Stimulated activated CD8-positive, alpha-beta memory T cell treated with anti-CD3 and anti-CD28 coated beads, Interleukin-4, amount 100 ng/mL, for 4 hours (primary cell): ENCODE data around the gene AGAP1.

ENCODE experiments used
- DNase-seq, 2 donors: peaks; one replicate each; pipeline ENCODE4 v3.0.0-alpha.2; 2020; ENCODE audit warnings: low read depth in 2 of 2, low spot score in 1 of 2

AGAP1 gene

DNA sequence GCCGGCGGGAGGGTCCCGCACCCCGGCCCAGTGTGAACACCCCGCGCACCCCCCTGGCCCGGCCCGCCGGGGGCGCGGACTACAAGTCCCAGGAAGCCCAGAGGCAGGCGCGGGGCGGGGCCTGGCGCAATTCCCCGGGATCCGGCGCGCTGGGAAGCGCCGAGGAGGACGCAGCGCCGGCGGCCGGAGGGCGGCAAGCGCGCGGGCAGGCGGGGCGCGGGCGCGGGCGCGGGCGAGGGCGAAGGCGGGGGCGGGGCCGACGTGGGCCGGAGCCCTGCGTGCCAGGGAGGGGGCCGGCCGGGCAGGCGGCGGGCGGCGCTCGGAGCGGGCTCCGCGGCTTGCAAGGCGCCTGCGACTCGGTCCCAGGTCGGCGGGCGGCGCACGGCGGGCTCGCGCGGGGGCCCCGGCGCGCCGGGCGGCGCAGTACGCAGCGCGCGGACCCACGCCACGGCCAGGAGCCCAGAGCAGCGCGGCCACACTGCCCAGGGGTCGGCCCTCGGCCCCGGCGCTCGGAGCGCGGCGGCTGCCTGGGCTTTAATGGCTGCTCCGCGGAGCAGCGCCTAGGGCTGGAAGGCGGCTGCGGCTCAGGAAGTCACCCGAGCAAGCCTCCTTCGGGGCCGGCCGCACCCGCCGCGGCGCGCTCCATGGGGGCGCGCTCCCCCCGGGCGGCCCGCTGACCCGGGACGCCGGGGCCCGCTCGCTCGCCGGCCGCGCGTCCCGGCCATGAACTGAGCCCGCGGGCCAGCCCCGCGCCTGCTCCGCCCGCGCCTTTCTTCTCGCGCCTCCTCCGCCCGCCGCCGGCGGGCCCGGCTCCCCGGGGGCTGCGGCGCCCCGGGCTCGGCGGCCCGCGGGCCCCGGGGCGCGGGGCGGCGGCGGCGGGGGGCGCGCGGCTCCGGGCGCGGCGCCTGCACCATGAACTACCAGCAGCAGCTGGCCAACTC lies at the start of gene AGAP1:
AGAP1 (plus strand) TSS at position 269 of the 941 bp plus-strand sequence.
- no peak for DNase-seq

DNA sequence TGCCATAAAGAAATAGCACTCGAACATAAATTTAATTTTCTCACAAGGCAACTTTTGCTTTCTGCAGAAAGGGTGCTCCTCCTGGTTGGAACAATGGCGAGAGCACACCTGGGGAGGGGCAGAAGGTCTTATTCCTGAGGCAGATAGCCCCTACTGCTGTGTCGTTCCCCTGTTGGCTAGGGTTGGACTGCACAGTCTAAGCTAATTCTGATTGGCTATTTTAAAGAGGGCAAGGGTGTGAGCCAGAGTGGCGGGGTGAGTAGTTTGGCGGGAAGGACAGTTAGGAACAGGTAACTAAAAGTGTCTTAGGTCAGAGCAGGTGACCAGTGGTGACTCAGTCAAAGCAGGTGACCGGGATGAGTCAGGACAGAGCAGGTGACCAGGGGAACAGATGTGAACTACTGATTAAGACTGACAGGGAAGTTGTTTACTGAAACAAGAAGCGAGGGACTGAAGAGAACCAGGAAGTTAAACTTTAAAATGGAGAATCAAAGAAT lies 49.7 kb upstream of the AGAP1 start:
- no peak for DNase-seq

DNA sequence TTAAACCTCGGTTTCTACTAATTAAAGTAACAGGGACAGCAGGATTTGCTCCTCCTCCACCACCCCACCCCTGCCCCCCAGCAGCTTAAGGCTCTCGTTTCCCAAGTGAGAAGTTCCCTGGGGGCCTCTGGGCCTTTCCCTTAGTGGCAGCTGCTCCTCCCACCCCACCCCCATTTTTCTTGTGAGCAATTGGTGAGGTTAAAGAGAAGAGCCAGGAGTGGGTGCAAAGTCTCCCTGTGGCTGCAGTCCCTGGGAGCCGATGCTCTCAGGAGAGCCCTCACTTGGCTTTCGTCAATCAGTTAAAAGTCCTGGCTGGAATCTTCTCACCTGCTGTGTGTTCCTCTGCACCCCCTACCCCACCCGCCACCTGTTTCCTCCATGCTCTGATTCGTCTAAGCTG lies 48.7 kb upstream of the AGAP1 start:
- no peak for DNase-seq

DNA sequence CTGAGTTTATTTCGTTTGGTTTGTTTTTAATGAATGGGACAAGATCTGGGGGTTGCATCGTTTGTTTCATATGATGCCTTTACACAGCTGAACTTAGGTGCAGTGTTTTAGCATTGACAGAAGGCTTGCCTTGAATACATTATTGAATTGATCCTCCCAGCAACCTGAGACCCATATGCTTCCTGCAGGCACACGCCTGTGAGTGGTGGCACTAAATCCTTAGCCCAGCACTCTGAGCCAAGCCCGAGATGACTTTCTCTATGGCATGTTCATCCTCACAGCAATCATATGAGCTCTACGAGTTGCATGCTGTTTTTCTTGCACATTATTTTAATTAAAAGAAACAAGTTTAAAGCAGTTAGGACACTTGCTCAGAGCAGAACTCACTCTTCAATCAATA lies 47.8 kb upstream of the AGAP1 start:
- DNase-seq = no peak

DNA sequence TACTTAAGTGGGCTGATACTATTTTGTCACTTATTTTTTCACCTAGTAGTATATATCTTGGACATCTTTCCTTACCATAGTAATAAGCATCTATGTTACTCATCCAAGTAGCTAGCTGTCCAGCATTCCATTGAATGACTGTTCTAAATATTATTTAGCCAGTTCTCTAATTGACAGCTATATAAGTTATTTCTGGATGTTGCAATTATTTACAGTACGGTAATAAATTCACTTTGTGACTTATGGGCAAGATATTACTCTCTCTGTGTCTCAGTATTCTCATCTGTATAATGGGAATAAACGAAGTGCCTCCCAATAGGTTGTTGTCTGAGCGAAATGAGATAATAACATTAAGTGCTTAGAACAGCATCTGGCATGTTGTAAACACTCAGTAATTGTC lies 46.6 kb upstream of the AGAP1 start:
- no peak for DNase-seq

DNA sequence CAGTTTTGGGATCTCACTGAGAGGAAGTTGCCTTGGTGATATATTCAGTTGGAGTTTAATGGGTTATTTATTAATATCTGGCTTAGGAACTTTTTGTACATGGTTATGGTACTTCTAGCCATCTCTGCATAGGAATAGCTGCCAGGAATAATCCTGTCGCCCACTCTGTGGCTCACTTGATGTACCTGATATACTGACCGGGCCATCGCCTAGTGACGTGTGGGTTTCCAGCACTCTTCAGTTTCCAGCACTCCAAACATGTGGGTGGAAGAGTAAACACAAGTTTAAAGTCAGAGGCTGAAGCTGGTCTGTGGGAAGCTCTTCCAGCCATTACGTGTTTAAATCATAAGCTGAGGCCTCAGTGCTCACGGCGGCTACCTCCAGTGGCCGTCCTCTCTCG lies 44.3 kb upstream of the AGAP1 start:
- no peak for DNase-seq

DNA sequence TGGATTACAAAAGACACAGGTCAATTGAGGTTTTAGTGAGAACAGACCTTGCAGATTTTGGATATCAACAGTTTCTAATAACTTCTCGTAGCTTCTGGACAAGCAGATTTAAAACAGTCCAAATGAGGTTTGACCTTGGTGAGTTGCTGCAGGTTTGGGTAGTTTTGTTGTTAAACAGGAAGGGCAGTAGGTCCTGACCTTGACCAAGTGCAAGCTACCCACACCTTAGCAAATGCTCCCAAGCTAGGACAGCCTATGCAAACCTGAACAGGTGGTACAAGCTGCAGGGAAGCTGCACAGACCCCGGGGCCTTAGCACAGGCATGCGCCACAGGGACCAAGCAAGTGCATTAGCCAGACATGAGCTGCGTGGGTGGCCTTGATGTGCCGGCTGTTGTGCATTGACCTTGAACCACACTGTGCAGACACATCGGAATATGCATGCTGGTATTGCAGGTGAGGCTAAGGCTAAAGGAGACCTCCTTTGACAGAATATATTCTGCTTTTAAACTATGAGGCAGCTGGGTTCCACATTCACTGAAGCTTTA lies 40.2 kb upstream of the AGAP1 start:
- no peak for DNase-seq

DNA sequence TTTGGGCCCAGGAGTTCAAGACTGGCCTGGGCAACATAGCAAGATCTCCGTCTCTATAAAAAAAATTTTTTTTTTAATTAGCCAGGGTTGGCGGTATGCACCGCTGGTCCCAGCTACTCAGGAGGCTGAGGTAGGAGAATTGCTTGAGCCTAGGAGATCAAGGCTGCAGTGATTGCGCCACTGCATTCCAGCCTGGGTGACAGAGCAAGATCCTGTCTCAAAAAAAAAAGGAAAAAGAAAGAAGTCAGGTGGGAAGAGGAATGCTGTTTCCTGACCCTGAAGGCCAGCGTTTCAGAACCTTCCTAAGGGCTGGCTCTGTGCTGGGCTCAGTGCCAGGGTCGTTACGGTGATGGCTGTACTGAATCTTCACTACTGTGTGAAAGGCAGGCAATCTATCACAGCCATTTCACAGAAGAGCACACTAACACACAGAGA lies 35.0 kb upstream of the AGAP1 start:
- no peak for DNase-seq

DNA sequence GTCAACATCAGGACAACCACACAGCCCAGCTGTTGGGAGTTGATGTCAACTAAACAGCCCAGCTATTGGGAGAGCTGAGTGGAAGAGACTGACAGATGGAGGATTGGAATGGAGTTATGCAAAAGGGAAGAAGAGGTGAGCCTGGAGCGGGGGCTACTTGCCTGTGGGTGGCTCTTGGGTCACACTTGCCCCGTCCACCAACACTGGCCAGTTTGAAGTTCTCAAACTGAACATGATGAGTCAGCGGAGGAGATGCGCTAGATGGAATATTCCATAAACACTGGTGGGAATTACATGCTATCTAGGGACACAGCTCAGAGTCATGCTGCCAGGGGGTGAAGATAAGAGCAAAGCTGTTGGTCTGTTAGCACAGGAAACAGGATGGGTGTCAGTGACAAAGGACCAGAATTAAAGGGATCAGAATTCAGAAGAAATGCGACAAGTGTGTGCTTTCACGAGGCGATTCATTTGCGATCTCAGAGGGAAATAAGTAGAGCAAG lies 33.2 kb upstream of the AGAP1 start:
- DNase-seq = no peak

DNA sequence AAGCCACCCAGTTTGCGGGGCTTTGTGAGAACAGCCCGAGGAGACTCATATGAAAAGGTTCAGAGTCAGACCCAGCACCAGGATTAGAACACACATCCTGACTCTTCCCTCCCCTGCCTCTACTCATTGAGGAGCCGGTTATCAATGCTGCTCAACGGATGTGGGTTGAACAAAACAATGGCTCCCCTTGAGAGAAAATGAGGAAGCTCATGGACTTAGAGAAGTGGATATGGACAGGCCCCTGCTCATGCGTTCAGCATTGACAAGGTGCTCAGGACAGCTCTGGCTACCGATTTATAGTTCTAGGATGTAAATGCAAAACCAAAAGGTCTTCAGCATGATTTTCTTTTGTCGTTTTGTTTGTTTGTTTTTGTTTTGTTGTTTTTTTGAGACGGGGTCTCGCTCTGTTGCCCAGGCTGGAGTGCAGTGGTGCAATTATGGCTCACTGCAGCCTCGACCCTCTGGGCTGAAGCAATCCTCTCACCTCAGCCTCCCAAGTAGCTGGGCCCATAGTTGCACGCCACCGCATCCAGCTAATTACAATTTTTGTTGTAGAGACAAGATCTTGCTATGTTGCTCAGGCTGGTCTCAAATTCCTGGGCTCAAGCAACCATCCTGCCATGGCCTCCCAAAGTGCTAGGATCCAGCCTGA lies 32.0 kb upstream of the AGAP1 start:
- DNase-seq = no peak

DNA sequence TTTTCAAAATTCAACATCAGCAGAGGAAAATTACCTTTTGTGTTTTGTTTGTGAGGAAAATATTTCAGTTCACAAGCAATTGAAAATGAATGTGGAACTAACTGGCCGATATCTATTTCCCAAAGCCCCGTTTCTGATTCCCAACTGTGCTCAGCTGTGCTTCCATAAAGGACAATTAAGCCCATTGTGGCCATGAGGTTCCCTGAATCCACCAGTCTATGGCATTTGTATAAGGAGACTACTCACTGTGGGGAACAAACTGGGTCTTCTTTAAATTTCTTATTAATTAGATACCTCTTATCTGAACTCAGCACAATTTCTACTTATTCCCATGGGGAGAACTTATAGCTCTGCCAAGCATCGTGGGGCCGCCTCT lies 31.4 kb upstream of the AGAP1 start:
- DNase-seq = no peak

DNA sequence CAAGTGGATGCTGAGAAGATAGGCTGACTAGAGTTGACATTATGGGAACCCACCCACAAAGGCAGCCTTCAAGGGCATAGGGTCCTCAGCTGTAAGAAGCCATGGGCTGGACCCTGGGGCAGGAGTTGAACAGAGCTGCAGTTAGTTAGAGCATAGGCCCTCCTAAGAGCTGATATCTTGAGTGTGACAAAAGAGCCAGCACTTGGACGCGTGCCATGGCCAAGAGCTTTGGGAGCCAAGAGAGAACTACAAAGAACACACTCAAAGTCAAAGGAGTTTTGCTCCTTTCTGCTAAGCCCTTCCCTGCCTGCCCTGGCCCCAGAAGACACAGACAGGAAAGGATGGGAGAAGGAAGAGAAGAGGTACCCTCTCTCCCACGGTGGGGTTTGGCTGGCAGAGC lies 29.9 kb upstream of the AGAP1 start:
- DNase-seq = no peak

DNA sequence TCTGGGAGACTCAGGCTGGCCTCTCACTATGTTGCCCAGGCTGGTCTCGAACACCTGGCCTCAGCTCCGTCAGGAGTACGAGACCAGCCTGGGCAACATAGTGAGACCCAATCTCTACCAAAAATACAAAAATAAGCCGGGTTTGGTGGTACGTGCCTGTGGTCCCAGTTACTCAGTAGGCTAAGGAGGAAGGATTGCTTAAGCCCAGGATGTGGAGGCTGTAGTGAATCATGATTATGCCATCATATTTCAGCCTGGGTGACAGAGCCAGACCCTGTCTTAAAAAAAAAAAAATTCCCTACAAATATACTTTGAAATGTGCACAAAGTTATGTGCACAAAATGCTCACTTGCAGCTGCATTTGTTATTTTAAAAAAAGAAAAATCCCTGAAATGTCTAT lies 26.3 kb upstream of the AGAP1 start:
- no peak for DNase-seq

DNA sequence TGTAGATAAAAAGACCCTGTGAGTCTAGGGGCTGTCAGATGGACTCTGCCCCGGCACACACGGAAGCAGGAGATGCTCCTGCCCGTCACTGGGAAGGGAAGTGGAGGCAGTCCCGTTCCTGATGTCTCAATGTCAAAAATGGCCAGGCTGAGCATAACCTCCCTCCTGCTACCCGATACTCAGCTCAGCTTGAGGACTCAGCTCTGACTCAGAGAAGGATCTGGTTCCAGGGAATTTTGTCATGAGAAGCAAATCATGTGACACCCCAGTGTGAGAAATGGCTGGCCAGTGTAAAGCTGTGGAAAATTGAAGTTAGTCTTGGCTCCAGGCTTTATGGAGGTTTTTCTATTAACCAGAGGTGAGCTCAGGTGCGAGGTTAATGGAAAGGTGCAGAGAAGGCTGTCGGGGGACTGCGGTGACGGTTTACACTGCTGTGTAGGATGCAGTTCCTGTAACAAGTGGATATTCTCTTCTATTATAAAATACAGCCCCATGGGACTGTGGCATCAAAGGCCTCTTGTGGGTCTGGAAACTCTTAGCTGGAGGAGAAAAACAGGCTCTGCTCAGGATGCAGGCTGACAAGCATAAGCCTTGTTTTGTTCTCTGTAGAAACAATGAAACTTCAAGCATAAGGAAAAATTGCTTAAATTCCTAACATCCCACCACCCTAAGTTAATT lies 24.7 kb upstream of the AGAP1 start:
- DNase-seq = no peak

DNA sequence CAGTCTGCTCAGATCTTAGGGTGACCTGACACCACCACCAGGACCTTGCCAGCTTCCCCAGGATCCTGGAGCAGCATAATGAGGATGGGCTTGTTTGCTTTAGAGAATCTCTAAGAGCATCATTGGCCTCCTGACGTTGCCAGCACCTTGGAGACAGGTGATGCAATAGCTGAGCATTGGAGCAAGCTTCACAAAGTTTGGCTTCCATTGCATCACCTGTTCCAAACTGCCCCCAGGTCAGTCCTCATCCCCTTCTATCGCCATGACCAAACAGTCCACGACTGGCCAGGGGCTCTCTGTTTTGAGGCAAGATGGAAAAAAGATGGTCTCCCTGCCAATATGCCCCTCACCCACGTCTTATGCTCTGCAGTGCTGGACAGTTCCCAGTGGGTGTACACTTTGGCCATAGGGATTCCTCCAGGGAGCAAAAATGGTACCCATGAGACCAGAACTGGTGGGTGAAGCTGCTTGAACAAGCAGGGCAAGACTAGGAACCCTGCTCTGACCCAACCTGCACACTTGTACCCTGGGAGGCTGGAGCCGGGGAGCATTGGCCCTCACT lies 22.6 kb upstream of the AGAP1 start:
- no peak for DNase-seq

DNA sequence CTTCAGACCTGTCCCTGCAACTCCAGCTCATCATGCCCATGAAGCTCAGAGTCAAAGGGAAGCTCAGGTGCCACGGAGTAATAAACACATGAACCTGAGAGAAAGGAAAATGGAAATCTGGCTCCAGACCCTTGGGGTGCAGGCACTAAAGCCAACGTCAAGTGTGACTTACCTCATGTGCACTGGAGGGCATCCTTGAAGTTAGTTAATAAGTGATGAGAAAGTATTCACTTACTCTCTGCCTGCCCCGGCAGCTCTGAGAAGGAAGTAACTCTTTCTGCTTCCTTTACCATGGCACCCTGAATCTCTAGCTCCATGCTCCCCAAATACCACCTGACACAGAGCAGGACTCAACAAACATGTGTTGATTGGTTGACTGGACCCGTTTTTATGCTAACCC lies 21.4 kb upstream of the AGAP1 start:
- no peak for DNase-seq

DNA sequence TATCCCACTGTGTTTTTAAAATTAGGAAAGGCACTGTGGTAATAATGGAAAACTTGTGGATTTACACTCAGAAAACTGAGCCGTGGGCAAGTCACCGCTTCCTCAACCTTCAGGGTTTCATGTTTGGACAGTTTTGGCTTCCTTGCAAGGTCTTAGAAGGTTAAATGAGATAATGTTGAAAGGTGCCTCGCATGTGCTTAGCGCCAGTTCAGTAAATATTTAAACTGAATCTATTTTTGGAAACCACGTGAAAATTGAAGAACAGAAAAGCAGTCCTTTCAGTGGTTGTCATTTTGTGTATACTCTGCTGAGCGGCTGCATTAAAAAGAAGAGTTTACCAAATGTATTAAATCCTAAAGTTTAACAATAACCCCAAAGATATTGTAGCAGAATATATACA lies 15.2 kb upstream of the AGAP1 start:
- no peak for DNase-seq

DNA sequence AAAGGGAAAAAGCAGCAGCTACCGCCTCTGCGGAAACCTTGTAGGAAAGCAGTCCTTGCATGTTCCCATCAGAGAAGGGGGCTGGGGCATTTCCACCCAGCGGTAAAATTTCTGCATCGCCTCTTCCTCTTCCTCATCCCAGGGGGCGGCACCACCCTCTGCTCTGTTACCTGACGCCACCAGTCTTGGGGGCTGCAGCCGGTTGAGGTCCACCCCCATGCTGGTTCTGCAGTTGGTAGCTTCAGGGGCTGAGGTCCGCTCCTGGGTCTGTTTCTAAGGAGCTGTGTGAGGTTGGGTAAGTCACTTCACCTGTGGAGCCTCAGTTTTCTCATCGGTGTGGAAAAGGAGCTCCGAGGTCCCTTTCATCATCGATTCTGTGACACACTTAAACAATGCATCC lies 14.2 kb upstream of the AGAP1 start:
- no peak for DNase-seq

DNA sequence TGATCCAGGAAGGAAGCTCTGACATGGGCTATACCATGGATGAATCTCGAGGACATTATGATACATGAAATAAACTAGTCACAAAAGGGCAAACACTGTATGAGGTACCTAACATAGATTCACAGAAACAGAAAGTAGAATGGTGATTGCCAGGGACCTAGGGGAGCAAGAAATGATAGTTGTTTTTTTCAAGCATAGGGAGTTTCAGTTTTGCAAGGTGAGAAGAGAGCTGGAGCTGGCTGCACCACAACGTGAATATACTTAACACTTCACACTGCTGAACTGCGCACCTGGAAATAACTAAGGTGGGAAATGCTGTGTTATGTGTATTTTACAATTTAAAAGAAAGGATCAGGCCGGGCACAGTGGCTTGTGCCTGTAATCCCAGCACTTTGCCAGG lies 13.2 kb upstream of the AGAP1 start:
- DNase-seq = no peak

DNA sequence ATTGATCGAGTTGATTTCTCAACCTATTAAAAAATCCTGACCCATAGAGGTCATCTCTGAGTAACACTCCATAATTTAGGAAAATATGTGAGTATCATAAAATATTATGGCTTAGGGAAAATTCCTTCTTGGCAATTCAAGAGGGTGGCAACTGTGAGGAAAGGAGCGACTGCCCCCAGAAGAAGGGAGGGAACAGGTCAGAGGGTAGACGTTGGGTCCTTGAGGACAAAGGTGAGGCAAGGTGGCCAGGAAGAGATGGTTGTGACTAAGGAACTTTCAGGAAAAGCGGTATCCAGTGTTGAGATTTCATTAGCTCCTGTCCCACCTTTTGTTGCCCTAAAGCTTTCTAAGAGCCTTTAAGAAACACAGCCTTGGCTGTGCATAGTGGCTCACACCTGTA lies 10.5 kb upstream of the AGAP1 start:
- no peak for DNase-seq

DNA sequence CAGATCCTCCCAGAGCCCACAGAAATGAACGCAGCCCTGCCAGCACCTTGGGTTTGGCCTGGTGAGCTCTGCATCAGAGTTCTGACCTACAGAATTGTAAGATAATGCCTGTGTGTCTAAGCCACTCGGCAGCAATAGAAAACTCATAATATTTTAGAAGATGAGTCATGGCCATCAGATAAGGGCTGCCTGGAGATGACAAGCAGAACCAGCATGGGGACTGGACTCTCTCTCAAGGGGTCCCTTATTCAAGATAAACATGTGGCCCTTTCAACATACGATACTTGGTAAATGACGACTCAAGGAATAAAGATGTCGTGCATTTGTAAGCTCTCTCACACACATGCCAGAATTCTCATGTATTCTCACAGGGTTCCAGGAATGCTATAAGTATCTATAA lies 8.5 kb upstream of the AGAP1 start:
- DNase-seq = no peak
